NCI-H226 (cell line): ENCODE data around the gene NCR2.

Source experiments
- DNase-seq: peaks from one replicate; pipeline ENCODE4 v3.0.0-alpha.2; 2015

Gene NCR2

GRCh38 chr6:41367061-41367460, 31.7 kb downstream of the NCR2 start:
- no peak for DNase-seq

GRCh38 chr6:41367700-41368099, 32.3 kb downstream of the NCR2 start:
- peak; percentile 37 for DNase-seq

GRCh38 chr6:41370488-41371111, 35.2 kb downstream of the NCR2 start:
- DNase-seq: peak; percentile 41

- no peak for DNase-seq
Measured at GRCh38 chr6:41371461-41371991, 36.1 kb downstream of the NCR2 start.

- DNase-seq: no peak
Measured at GRCh38 chr6:41371992-41372831, 36.8 kb downstream of the NCR2 start.

- DNase-seq: no peak
Measured at GRCh38 chr6:41372832-41373626, 37.6 kb downstream of the NCR2 start.

- no peak for DNase-seq
Measured at GRCh38 chr6:41373627-41373918, 38.2 kb downstream of the NCR2 start.

GRCh38 chr6:41373919-41374617, 38.7 kb downstream of the NCR2 start:
- no peak for DNase-seq

- no peak for DNase-seq
Measured at GRCh38 chr6:41374618-41375590, 39.5 kb downstream of the NCR2 start.

GRCh38 chr6:41375598-41376151, 40.3 kb downstream of the NCR2 start:
- DNase-seq: no peak

GRCh38 chr6:41376176-41376575, 40.8 kb downstream of the NCR2 start:
- DNase-seq: no peak

GRCh38 chr6:41377071-41377470, 41.7 kb downstream of the NCR2 start:
- no peak for DNase-seq

- no peak for DNase-seq
Measured at GRCh38 chr6:41379306-41379705, 43.9 kb downstream of the NCR2 start.

GRCh38 chr6:41386594-41386993, 51.2 kb downstream of the NCR2 start:
- no peak for DNase-seq

GRCh38 chr6:41392246-41392645, 56.8 kb downstream of the NCR2 start:
- no peak for DNase-seq

GRCh38 chr6:41396335-41396734, 60.9 kb downstream of the NCR2 start:
- DNase-seq: no peak

- no peak for DNase-seq
Measured at GRCh38 chr6:41399424-41399823, 64.0 kb downstream of the NCR2 start.
